Measurements from ENCODE around the gene UBA52.

The UBA52 gene

GRCh38 chr19:18607226-18608101 lies 35.8 kb downstream of the UBA52 start:
- no peak for DNase-seq (ENCODE audit: low read depth in 2 of 3, low spot score in 1 of 3)

- no peak for DNase-seq (ENCODE audit: low read depth in 2 of 3, low spot score in 1 of 3)
Measured at GRCh38 chr19:18608102-18608804, 36.6 kb downstream of the UBA52 start.

GRCh38 chr19:18608805-18609716 lies 37.4 kb downstream of the UBA52 start:
- no peak for DNase-seq (ENCODE audit: low read depth in 2 of 3, low spot score in 1 of 3)

GRCh38 chr19:18609717-18610051 lies 38.0 kb downstream of the UBA52 start:
- no peak for DNase-seq (ENCODE audit: low read depth in 2 of 3, low spot score in 1 of 3)

- no peak for DNase-seq (ENCODE audit: low read depth in 2 of 3, low spot score in 1 of 3)
Measured at GRCh38 chr19:18610245-18610555, 38.5 kb downstream of the UBA52 start.

- DNase-seq (ENCODE audit: low read depth in 2 of 3, low spot score in 1 of 3): no peak
Measured at GRCh38 chr19:18610556-18611326, 39.1 kb downstream of the UBA52 start.

GRCh38 chr19:18611327-18612050 lies 39.8 kb downstream of the UBA52 start:
- no peak for DNase-seq (ENCODE audit: low read depth in 2 of 3, low spot score in 1 of 3)

- DNase-seq (ENCODE audit: low read depth in 2 of 3, low spot score in 1 of 3): no peak
Measured at GRCh38 chr19:18612051-18612771, 40.6 kb downstream of the UBA52 start.

- DNase-seq (ENCODE audit: low read depth in 2 of 3, low spot score in 1 of 3): no peak
Measured at GRCh38 chr19:18612772-18613588, 41.3 kb downstream of the UBA52 start, which contains the start of gene TMEM59L. Gene TMEM59L, plus strand, starts transcription at chr19:18612870. Its CDS starts 89 bp downstream, at chr19:18612959.

- no peak for DNase-seq (ENCODE audit: low read depth in 2 of 3, low spot score in 1 of 3)
Measured at GRCh38 chr19:18613589-18614234, 42.1 kb downstream of the UBA52 start.

- no peak for DNase-seq (ENCODE audit: low read depth in 2 of 3, low spot score in 1 of 3)
Measured at GRCh38 chr19:18616023-18616422, 44.4 kb downstream of the UBA52 start.

GRCh38 chr19:18617562-18617961 lies 45.9 kb downstream of the UBA52 start:
- no peak for DNase-seq (ENCODE audit: low read depth in 2 of 3, low spot score in 1 of 3)

- DNase-seq (ENCODE audit: low read depth in 2 of 3, low spot score in 1 of 3): no peak
Measured at GRCh38 chr19:18618236-18618635, 46.6 kb downstream of the UBA52 start.

- no peak for DNase-seq (ENCODE audit: low read depth in 2 of 3, low spot score in 1 of 3)
Measured at GRCh38 chr19:18620311-18620710, 48.7 kb downstream of the UBA52 start.

GRCh38 chr19:18620902-18621301 lies 49.2 kb downstream of the UBA52 start:
- no peak for DNase-seq (ENCODE audit: low read depth in 2 of 3, low spot score in 1 of 3)

- no peak for DNase-seq (ENCODE audit: low read depth in 2 of 3, low spot score in 1 of 3)
Measured at GRCh38 chr19:18626906-18627305, 55.2 kb downstream of the UBA52 start.

All from stimulated activated CD4-positive, alpha-beta T cell treated with anti-CD3 and anti-CD28 coated beads, Interleukin-12 subunit alpha, Interleukin-12 subunit beta, amount 100 ng/mL, for 48 hours (primary cell).